ENCODE data around the gene NF1. TPM values are rescaled to one million over a fixed set of nuclear protein-coding genes. Genes with fewer than 3 reads are reported as not detected.

NF1 gene
- total RNA-seq, 1 experiment from 2014 or later = 30.2 TPM

GRCh38 chr17:31401456-31402254, 306.9 kb downstream of the NF1 start:
- no peak for DNase-seq (ENCODE audit: low read depth)

- peak; percentile 15 for DNase-seq (ENCODE audit: low read depth)
Observed at GRCh38 chr17:31404028-31404949, 309.5 kb downstream of the NF1 start.

DNA sequence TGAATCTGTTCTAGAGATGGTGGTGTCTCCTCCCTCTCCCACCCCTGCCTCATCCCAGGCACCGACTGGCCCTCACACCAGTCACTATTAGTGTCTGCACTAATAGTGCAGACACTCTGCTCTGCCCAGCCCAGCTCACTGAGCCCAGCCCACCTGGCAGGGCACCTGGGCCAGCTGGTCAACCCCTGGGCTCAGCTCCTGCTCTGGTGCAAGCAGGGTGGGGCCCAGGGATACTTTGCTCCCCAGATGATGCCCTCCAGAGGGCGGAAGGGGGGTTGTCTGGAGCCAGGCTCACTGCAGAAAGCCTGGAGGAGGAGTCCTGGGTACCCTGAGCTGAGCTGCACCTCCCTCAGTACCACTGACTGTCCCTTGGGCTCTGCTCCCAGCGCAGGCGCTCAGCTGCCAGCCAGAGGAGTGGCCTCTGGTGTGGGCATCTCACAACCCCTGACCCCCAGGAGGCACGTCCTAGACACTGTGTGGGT, 311.2 kb downstream of the NF1 start:
- DNase-seq (ENCODE audit: low read depth) = no peak

DNA sequence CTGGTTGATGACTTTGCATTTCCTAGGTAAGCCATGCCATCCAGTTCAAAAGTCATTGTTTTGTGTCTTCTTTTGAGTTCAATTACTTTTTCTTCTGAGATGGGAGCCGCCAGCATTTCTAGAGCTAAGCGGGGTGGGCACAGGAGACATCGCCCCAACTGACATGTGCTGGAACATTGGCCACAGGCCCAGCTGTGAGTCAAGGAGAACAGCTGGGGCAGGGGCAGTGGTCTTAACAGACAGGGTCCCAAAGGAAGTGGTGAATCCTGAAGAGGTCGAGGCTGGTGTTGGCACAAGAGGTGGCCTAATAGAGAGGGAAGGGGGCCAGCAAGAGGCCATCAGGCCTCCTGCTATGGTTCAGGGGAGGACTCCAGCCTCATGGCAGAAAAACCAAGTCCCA, 313.8 kb downstream of the NF1 start:
- DNase-seq (ENCODE audit: low read depth) = no peak

GRCh38 chr17:31411707-31412285, 317.0 kb downstream of the NF1 start:
- no peak for DNase-seq (ENCODE audit: low read depth)

DNA sequence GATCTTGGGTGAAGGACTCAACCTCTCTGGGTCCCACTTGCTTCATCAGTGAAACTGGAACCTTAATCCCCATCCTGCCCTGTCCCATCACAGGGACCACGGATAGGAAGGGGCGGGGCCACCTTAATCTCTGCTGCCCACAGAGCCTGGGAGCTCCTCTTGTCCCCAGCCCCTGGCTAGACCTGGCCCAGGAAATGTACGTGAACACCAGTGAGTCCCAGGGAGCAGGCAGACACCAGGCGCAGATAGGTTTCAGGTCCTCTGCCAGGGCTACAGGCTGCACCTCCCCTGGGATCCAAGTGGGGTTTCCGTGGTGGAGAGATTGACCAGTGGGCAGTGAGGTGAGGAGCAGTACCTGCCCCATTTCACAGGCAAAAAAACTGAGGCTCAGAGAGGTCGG, 317.7 kb downstream of the NF1 start:
- DNase-seq (ENCODE audit: low read depth) = no peak

GRCh38 chr17:31413081-31413799, 318.5 kb downstream of the NF1 start:
- DNase-seq (ENCODE audit: low read depth) = no peak

DNA sequence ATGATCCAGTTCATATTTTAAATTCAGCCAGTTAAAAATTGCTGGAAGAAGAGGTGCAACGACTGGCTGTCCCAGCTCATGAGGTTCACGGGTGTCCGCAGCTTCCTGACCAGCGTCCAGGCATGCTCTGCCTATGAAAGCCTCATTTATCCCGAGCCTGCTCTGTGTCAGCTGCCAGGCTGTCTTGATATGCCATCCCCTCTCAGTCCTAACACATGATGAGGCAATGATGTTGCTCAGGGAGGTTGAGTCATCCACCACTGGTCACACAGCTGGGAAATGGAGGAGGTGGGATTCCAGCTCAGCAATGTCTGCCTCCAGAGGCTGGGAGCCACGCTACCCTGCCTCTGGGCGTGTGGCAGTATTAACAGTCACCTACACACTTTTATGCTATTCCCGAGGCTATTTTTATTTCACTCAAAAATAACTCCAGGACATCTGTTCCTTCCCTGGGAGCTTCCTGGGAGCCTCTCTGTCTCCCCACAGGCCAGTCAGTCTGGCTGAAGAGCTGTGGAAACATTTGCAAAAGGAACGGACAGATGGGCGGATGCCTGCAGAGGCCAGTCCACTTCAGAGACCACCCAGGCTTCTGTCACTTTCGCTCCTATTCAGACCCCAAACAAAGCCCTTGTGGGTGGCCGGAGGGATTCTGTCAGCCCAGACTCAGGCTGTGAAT, 319.2 kb downstream of the NF1 start:
- DNase-seq (ENCODE audit: low read depth) = peak; percentile 74

GRCh38 chr17:31414550-31414918, 319.8 kb downstream of the NF1 start:
- DNase-seq (ENCODE audit: low read depth) = no peak

DNA sequence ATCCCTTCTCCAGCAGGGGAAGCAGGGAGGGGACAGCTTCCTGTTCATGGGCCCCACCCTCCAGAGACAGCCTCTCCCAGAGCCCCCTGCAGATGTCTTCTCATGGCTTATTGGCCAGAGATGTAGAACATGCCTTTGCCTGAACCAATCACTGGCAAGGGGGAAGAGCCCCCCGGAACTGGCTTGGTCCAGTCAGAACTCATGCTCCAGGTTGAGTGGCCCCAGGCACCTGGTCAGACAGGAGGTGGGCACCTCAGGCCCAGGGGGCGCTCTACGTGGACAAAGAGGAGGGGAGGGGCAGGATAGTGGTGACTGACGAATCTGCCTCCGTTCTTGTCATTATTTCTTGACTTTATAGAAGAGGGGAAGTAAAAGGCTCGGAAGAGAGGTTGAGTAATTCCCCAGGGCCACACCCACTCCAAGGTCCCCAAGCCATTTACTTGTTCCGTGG, 320.3 kb downstream of the NF1 start:
- no peak for DNase-seq (ENCODE audit: low read depth)

GRCh38 chr17:31415640-31416502, 321.1 kb downstream of the NF1 start:
- no peak for DNase-seq (ENCODE audit: low read depth)

- DNase-seq (ENCODE audit: low read depth) = peak; percentile 31
Observed at GRCh38 chr17:31416503-31416923, 321.7 kb downstream of the NF1 start.

DNA sequence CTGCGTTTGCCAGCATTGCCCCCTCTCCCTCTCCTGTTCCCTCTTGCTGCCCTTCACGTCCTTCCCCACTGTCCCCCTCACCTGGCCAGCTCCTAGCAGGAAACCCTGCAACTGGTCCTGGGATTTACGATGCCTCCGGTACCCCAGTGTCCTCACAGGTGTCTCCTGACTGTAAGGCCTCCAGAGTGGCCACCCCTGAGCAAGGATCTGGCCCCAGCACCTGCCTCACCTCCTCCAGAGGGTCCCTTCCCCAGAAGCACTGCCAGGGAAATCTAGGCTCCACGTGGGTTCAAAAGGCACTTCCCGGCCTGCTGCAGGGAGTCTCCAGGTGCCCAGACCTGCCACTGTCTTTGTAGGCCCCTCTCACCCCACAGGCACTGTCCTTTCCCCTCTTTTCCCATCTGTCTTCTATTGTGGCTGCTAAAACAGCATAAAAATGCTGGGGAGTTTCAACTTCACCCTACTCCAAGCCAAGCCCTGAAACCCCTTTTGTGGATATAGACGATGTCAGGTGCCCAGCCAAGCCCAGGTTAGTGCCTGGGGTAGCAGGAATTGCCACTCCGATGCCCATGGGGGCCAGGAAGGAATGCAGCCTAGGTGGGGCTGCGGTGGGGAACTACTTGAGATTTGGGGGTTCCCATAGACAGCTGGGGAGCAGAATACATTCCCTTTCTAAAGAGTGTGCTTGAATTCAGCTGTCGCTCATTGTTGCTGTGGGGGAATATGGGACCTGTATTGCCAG, 322.4 kb downstream of the NF1 start:
- DNase-seq (ENCODE audit: low read depth) = no peak

- no peak for DNase-seq (ENCODE audit: low read depth)
Observed at GRCh38 chr17:31418773-31419350, 324.1 kb downstream of the NF1 start.

DNA sequence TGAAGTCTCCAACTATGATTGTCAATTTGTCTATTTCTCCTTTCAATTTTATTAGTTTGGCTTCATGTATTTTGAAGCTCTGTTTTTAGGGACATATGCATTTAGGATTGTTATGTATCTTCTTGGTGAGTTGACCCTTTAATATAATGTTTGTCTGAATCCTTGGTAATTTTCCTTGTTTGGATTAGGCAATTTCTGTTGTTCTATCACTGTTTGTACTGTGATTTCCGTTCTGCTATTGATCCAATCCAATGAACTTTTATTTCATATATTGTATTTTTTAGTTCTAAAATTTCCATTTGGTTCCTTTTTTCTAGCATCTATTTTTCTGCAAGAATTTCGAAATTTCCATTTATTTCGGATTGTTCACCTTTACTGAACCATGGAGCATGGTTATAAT, 327.7 kb downstream of the NF1 start:
- DNase-seq (ENCODE audit: low read depth) = no peak

- no peak for DNase-seq (ENCODE audit: low read depth)
Observed at GRCh38 chr17:31424944-31425281, 330.1 kb downstream of the NF1 start.

DNA sequence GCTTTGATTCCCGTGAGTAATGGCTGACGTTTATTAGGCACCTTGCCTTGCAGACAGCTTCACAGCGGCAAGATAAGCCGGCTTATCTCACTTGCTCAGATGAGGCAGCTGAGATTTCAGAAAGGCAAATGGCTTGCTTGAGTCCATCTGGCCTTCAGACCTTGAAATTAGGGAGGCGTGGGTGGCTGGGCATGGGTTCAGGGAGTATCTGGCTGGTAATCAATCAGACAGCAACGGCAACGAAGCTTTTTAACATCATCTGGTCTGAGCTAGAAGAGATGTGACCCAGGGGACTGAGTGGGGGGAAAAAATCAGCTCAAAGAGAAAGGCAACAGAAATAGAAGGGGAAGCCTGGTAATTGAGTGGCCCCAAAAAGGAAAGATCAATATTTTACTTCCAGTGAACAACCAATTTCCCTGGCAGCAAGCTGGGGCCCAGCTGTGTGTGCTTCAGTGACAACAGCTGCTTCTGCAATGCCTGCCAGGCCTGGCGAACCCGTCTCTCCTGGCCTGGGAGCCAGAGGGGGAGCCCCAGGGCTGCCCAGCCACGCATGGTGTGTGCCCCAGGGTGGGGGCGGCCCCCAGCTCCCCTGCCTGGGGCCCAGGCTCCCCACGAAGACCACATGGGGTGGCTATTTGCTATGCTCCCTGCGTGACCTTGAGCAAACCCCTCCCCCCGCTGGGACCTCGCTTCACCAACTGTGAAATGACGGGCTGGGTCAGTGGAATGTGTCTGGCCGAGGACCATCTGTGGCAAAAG, 330.7 kb downstream of the NF1 start:
- DNase-seq (ENCODE audit: low read depth) = no peak

Measured in RPMI7951 (cell line).